K562 (cell line): ENCODE measurements around the gene CENPO.

Experiments used
- AFF1 ChIP-seq, 2 experiments: fragments of 450-650 bp; IDR thresholded peaks; 2 replicates each; pipeline ENCODE4 v1.6.1; 2018; ENCODE audit warnings: mild to moderate bottlenecking in 2 of 2, low read depth in 1 of 2; ENCODE audit not compliant: partially characterized antibody in 2 of 2
- ATF7 ChIP-seq: fragments of 450-650 bp; IDR thresholded peaks from 2 replicates; pipeline ENCODE4 v1.7.1; 2014; ENCODE audit warnings: mild to moderate bottlenecking, moderate library complexity
- CTCF ChIP-seq, 3 experiments: IDR thresholded peaks in 2 of 3; conservative IDR thresholded peaks in 1 of 3; 2 replicates each; pipeline ENCODE4 v1.5.1; 2011 to 2012; ENCODE audit warnings: low read length in 3 of 3, mild to moderate bottlenecking in 3 of 3, control low read depth in 2 of 3, improper control_type of control experiment in 1 of 3, inconsistent platforms in 1 of 3, low read depth in 1 of 3, mixed read lengths in 1 of 3, moderate library complexity in 1 of 3; ENCODE audit not compliant: insufficient read depth in 2 of 3
- E2F3 ChIP-seq: fragments of 250-450 bp; sonication (Bioruptor Pico); IDR thresholded peaks from 2 replicates; pipeline ENCODE4 v1.4.0; 2020; ENCODE audit warnings: mild to moderate bottlenecking
- HMG20B ChIP-seq: fragments of 250-450 bp; sonication (Bioruptor Pico); IDR thresholded peaks from 2 replicates; pipeline ENCODE4 v1.5.0; 2021; ENCODE audit warnings: mild to moderate bottlenecking
- NFE2L1 ChIP-seq: fragments of 450-650 bp; IDR thresholded peaks from 2 replicates; pipeline ENCODE4 v1.6.1; 2016; ENCODE audit warnings: missing genetic modification characterization, low read depth, mild to moderate bottlenecking, missing compliant biosample characterization, moderate library complexity, borderline replicate concordance
- POLR2AphosphoS5 ChIP-seq: IDR thresholded peaks from 2 replicates; pipeline ENCODE4 v1.6.1; 2011; ENCODE audit warnings: mild to moderate bottlenecking, low read depth, low read length, moderate library complexity; ENCODE audit not compliant: control insufficient read depth, insufficient read depth
- ZNF24 ChIP-seq: fragments of 450-650 bp; IDR thresholded peaks from 2 replicates; pipeline ENCODE4 v1.6.1; 2016

- TF ChIP-seq E2F3 (CRISPR knock-in tag): no peak
- no peak for TF ChIP-seq AFF1 (IDR thresholded peaks at IDR 0.05; ENCODE audit: low read depth in 1 of 2, partially characterized antibody in 2 of 2)
- TF ChIP-seq ATF7: no peak
- TF ChIP-seq HMG20B (CRISPR knock-in tag): no peak
- TF ChIP-seq CTCF (IDR thresholded peaks at IDR 0.05 in 2 of 3, conservative IDR thresholded peaks at IDR 0.05 in 1 of 3; ENCODE audit: insufficient read depth in 2 of 3, low read depth in 1 of 3, low read length in 3 of 3): no peak
- TF ChIP-seq ZNF24: no peak
- TF ChIP-seq POLR2AphosphoS5: no peak
- no peak for TF ChIP-seq NFE2L1 (tag)
These were observed 57.7 kb downstream of the CENPO start for GRCh38 chr2:24850944-24851343.
